GM18519 (cell line): ENCODE measurements around the gene KCNC4.

Experiments
- ATAC-seq: cut with Tn5 transposase; IDR thresholded peaks from one replicate; pipeline ENCODE4 v1.9.1; 2021; ENCODE audit warnings: mild to moderate bottlenecking, moderate library complexity; ENCODE audit not compliant: unreplicated experiment, low FRiP score

The KCNC4 gene

DNA sequence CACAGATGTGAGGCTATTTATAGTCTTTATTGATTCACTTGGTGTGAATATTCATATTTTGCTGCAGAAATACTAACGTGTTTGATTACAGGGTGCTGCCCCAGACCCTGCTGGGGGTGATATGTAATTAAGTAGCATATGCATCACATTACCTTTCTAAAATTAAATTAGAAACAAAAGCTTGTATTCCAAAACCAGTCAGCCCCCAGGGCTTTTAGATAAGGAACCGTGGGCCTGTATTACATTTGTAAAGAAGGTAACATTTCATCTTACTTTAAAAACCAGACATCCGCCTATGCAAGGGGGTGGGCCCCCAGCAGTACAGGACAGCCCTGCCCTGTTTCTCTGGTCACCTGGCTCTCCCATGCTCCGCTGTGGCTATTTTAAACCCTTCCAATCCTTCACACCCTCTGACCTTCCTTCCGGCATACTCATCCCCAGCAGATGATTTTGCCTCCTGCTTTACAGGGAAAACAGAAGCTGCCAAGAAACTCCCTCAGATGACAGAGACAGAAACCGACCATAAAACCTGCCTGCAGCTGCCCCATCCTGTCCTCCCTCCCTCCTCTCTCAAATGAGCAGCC is 22.0 kb upstream of the KCNC4 start:
- ATAC-seq: no peak

DNA sequence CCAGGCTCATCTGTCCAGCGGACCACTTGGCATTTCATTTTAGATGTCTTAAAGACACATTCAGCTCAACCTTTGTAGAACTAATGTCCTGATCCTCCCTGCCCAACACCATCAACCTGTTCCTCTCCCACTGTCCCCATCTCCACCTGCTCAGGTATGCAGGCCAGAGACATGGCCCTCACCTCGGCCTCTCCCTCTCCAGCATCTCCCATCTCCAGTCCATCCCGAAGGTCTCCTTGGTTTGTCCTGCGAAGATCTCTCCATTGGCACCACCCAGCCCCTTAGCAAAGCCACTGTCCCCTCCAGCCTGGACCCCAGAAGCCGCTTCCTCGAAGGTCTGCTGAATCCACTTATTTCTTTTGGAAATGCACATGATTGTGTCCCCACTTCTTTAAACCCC is 20.9 kb upstream of the KCNC4 start:
- no peak for ATAC-seq

DNA sequence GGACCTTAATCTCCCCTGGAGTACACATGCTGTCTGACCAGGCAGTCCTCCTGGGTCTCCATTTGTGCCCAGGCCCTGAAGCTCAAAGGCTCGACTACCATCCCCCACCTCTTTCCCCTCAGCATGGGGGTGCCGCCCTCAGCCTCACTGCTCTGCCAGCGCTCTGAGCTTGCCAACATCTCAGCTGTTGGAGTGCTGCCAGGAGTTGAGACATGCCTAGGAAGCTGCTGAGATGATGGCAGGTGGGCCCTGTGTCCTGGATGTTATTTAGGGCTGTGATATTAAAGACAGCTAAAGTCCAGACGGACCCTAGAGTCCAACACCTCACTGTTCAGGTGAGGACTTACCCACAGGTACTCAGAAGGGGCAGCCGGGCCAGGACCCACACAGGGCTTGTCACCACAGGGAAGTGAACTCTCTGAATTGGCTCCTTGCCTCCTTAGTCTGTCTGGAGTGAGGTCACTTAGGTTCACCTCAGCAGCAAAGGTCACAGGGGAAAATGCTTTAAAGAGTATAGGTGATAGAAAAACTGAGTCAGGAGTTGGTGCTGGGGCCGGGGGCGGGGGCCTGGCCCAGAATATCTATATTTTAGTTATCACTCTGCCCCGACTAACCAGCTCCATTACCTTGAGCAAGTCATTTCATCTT is 19.7 kb upstream of the KCNC4 start:
- ATAC-seq: no peak

DNA sequence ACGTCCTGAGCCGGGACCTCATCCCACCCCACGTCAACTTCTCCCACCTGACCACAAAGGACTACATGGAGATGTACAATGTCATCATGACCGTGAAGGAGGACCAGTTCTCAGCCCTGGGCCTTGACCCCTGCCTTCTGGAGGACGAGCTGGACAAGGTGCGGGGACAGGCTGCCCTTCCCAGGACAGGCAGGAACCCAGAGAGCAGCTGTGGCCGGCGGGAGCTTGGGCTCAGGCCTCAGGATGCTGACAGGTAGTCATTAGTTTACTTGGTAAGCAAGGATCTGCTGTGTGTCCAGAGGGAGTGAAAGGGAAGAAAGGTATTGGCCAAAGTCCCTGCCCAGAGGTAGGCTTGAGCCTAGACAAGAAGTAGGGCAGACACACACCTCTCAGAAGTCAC is 17.6 kb upstream of the KCNC4 start:
- ATAC-seq: no peak

DNA sequence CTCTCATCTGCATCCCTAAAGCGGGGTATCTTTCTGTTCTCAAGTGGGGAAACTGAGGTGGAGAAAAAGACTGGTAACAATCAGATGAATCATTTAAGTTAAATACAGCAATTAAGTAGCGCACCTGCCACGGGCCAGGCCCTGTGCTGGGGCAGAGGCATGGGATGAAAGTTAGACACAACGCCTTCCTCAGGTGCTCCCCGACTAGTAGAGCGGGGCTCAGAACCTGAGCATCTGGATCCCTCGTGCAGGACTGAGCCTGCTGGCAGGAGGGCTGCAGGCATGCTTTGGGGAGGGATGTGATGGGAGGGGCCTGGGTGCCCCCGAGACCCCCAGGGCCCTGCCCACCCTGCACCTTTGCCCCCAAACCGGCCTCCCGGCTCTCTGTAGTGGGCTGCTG is 14.9 kb upstream of the KCNC4 start:
- ATAC-seq: no peak

DNA sequence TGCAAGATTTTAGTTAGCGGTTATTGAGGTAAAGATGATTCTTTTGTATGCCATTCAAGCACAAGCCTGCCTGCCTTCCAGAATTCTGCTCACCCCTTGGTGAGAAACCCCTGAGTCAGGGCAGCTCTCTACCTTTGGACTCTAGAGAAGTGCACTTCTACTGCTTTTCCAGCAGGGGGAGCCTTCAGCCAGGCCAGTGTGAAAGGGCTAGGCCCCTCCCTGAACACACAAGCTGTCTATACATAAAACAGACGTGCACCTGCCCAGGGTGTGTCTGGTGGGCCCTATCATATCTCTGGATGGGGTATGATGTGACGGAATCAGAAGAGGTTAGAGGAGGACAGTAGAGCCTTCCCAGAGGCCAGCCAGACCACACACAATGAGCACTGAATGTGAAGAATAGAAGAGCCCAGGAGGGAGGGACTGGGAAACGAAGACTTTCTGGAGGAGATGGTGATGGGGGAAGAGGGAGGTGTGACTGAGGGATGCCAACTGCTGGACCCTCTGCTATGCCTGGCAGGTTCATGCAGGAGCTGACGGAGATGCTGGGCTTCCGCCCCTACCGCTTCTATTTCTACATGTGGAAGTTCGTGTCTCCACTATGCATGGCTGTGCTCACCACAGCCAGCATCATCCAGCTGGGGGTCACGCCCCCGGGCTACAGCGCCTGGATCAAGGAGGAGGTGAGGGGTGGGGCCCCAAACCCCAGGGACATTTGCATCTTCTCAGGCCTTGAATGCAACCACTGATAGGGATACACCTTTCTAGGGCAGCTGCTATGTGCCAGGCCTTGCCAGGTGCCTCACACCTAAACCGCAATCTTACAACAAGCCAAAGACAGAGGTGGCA is 13.0 kb upstream of the KCNC4 start:
- no peak for ATAC-seq

DNA sequence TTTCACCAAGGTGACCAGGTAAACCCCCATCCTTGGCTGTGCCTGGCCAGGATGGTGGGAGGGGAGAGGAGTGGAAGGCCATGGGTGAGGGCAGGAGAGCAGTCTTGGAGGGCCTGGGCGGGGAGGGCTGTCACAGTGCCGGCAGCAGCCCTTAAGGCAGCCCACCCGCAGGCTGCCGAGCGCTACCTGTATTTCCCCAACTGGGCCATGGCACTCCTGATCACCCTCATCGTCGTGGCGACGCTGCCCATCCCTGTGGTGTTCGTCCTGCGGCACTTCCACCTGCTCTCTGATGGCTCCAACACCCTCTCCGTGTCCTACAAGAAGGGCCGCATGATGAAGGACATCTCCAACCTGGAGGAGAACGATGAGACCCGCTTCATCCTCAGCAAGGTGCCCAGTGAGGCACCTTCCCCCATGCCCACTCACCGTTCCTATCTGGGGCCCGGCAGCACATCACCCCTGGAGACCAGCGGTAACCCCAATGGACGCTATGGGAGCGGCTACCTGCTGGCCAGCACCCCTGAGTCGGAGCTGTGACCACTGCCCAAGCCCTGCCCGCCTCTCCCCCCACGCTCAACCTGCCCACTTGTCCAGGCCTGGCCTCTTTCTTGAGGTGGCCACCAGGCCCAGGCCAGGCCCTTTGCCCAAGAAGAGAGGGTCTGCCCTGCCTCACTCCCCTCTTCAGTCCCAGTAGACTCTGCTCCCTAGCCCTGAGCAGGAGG is 12.0 kb upstream of the KCNC4 start:
- ATAC-seq: no peak

DNA sequence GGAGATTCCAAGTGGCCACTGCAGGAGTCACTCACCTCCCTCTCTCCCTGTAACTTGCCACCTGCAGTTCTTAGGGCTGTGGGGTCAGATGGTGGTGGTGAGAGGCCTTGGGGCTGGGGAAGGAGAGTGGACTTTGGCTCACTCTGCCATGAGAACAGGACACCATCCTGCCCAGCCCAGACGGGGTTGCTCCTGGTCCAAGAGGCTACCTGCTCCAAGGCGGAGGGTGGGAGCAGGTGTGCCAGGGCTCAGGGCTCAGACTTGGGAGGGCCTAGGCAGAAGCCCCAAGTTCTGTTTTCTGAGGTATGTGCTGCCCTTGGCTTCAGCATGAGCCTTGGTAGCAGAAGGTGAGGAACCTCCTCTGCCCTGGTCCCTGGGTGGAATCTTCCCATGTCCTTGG is 11.4 kb upstream of the KCNC4 start:
- ATAC-seq: no peak

DNA sequence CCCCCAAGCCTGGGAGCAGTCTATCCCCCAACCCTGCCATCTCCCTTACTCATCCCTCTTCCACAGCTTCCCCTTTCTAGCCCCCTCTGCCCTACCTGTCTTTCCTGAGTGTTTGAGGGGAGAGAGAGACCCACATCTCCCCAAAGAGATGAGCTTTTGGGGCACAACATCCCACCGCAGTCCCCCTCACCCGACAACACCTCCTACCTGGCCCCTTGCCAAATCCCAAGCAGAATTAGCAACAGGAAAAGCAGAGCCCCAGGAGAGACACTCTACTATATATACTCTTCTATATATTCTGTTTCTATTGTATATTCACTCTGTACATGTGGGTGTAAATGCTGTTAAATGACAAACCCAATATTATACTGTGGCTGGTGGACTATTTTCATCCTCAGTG is 9.9 kb upstream of the KCNC4 start:
- ATAC-seq: no peak

DNA sequence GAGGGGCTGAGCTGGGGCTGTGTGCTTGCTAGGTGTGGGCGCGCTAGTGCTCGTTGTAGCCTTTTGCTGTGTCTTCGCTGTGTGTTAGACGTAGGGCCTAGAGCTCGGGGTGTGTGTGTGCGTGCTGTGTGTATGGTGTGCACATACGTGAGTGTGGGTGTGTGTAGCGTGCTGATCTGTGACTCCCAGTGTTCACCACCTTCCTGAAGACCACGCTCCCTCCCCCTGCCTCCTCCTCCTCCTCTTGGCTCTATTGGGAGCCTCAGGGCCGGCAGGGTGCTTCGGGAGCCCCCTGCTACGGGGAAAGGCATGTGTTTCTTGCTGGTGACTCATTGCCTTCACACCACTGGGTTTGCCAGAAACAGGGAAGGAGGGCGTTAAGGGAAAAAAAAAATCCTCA is 9.4 kb upstream of the KCNC4 start:
- ATAC-seq: no peak

DNA sequence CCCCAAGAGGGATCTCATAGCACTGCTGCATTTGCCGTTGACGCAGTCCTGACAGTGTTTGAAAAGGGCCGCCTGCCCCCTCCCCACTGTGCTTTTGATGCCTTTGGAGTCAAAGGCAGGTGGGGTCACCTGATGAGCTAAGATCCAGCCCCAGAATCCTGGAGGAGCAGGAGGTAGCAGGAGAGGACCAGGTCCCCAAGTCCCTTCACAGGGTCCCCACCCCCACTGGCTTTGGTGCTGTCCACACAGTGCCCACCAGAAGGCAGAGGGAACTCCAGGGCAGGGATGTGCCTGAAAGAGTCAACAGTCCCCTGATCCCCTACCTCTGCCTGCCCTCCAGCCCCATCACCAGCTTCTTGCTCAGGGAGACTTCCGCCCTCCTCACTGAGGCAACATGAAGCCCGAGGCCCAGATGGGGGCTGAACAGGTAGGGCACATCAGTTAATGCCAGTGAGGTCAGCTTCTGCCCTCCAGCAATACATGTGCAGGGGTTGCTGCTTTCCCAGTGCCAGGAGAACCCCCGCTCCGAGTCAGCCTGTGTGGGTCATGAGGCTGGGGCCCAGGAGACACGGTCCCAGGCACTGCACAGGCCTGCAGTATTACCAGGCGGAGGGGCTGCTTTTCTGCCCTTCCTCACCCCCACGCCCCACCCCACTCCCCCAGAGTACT is 8.8 kb upstream of the KCNC4 start:
- ATAC-seq: no peak

DNA sequence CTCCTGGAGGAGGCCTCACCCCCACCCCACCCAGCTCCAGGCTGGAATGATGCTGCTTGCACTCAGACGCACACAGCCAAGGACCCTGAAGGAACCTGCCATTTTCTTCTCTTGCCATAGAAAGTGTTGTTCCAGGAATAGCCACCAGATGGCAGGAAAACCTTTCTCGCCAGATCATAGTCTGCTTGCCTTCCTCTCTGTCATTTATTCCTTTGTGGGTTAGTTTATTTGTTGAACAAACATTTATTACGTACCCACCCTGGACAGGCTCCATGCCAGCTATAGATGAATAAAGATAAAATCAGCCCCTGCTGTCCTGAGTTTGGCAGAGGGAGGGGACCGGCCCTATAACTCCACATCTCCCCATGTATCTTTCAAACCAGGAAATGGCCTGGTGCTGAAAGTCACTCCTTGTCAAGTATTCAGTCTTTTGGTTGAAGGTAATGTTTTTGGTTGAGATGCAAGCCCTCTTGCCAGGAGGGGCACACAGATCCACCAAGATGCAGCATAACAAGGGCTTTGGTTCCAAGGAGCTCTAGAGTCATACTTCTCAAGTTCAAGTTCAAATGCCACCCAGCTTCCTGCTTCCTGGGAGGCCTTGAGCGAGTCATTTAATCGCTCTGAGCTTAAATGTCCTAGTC is 7.0 kb upstream of the KCNC4 start:
- no peak for ATAC-seq

DNA sequence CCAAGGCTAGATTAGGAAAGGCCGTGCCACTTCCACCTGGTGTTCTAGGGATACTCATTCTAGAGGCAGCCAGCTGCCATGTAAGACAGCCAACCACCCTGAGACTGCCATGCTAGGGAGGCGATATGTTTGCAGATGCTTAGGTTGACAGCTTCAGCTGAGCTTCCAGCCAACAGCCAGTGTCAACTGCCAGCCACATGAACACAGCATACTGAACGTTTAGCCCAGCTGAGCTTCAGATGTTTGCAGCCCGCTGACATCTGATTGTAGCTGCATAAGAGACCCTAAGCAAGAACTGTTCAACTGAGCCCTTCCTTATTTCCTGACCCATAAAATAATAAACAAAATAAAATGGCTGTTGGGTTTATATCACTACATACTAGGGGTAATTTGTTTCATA is 5.0 kb upstream of the KCNC4 start:
- no peak for ATAC-seq

DNA sequence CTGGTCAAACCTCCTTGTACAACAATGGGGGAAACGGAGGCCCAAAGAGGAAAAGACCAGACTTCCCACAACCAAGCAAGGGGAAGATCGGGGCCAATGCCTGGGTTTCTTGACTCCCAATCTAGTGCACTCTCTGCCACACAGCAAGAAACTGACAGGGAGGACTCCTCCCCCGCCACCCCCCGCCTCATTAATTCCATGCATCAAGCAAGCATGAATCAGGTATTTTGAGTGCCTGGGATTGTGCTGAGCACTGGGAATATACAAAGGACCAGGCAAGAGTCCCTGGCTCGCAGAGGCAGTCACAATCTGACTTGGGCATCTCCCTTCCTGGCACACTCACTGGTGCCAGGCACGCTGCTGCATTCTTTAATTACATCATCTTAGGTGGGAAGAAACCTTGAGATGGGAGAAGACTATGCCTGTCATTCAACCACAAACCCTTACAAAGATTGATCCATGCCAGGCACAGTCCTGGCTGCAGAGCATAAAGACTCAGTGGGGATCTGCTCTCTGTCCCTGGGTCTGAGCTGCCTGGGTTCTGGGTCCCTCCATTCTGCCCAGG is 4.4 kb upstream of the KCNC4 start:
- no peak for ATAC-seq

DNA sequence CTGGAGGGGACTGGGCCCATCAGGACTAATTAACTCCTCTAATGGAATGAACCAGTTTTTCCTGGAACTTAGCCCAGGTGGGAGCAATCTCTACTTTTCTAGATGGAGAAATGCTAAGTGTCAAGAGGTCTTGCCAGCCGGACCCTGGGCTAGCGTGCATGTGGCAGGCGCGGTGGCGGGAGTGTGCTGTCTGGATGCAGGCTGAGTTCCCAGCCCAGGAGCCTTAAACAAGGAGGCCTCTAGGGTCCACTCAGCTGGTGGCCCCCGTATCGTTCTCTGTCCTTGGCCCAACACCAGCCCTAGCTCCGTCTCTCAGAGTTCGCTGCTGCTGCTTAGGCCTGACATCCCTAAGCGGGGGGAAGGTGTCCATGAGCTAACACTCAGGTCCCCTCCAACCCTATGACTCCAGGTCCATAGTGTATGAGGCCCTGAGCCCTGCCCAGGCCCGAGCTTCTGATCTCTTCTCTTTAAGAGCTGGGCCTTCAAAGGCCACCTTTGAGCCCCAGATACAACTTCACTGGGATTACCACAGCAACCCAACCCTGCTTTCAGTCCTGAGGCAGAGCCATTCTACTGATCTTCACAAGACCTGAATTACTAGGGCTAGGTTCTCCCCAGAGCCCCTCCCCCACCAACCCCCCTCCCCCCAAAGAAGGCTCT is 3.7 kb upstream of the KCNC4 start:
- no peak for ATAC-seq

DNA sequence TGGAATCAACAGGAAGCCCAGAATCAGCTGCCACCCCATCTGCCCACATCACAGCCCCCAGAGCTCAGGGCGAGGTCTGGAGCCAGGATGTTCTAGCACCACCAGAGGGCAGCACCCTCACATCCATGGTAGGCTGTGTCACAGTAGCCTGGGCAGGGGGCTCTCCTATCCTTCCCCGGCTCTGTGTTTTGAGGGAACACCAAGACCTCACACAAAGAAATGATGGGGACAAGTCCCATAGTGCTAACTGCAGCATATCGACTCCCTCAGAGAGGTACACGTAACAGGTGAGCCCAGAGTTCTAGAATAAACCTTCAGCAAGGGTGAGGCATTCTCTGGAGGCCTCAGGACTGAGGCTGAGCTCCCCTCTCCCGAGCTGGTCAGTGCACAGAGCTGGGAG is 2.3 kb upstream of the KCNC4 start:
- ATAC-seq: no peak

DNA sequence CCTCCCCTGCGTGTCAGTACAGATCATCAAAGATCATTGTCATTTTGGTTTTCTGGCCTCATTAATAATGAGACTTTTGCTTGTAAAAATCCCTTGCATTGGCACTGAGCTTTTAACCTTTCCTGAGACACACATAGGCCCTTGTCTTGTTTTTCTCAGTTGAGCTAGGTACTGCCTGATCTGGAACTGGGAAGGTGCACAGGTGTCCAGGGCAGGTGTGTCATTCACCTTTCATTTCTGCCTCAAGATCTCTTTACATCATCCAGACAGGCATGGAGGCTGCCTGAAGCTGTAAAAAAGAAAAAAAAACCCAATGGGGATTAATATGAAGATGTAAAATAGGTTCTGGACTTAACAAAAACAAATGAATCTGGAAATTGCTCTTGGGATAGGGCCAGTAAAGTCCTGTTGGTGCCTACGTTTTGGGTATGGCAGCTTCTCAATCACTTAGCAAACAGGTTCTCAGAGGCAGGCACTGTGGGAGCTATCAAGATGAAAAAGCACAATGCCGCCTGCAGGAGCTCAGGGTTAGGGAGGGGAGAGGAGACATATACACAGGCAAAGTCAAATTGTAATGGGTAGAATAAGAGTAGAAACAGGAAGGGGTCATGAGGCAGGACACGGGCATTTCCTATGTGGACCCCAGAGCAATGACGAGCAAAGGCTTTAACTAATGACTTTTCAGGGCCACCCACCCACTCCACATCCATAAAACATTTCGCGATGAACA is 1.0 kb upstream of the KCNC4 start:
- ATAC-seq: no peak

DNA sequence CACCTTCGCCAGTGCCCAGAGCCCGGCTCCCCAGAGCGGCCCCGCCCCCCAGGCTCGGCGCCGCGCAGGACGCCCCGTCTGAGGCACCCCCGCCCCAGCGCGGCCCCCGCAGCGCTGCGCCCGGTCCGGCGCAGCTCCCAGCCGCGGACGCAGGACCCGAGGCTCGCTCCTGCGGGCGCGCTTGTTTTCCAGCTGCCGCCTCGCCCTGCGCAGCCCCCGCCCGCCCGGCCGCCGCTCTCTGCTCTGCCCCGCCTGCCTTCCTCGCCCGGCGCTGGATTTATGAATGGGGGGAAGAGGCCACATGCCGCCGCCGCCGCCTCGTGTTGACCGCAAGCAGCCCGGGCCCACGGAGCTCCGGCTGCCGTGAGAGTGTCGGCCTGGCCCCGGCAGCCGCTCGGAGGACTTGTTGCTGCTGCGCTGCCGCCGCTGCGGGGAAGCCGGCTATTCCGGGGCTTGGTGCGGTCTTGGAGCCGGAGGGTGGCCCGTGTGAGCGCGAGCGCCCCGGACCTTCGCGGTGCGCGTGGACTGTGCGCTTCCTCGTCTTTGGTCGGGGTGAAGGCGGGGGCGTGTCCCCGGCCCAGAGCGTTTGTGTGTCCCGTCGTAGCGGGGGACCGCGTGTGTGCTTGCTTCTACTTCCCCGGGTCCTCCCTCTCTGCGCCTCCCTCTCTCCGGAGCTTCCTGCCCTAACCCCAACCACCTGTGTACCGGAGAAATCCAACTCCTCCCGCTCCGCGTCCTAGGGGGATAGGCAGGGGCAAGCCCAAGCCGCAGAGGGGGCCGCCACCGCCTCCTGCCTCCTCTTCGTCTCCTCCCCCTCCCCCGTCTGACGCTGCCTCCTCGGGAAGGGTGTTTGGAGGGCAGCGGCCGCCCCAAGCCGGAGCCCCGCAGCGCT is 736 bp downstream of the KCNC4 start:
- no peak for ATAC-seq
